ENCODE results near the gene INSM2.

The INSM2 gene

GRCh38 chr14:35535483-35536112, 1.6 kb downstream of the INSM2 start:
- no peak for DNase-seq (ENCODE audit: low read depth, low spot score)
- no peak overlapping the region for H3K4me3 ChIP-seq (ENCODE audit: low read length)

- DNase-seq (ENCODE audit: low read depth, low spot score) = no peak
- no peak overlapping the region for H3K4me3 ChIP-seq (ENCODE audit: low read length)
Measured at GRCh38 chr14:35539969-35540368, 6.0 kb downstream of the INSM2 start.

DNA sequence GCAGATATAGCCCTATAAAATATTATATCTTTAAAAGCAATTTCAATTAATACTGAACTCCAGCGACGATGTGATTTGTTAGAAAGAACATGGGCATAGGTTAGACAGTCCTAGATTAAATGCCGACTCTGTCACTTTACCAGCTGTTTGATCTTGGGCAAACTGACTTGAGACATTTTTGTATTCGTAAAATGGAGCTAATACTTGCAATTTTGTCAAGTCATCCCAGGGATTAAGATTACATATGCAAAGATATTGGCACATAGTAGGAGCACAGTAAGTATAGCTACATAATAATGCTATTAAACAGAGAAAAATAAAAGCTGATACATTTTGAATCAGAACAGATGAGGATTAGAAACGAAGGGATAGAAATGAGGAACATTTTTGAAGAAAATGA, 9.0 kb downstream of the INSM2 start:
- H3K4me3 ChIP-seq (ENCODE audit: low read length) = no peak overlapping the region
- DNase-seq (ENCODE audit: low read depth, low spot score) = no peak

DNA sequence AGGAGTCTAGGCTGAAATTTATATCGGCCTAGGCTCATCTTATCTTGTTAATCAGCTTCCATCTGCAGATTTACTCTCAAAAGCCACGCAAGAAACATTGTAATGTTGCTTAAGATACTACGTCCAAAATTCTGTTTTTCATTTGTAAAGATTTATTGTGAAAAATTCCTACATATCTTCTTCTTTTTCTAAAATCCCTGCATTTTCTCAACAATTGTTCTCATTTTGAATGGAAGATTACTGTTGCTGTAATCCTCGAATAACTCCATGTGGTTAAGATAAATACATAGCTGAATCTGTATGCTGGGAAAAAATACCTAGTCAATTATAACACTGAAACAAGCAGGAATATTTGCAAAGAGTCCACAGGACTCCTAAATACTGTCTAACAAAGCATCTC, 15.6 kb downstream of the INSM2 start:
- no peak overlapping the region for H3K4me3 ChIP-seq (ENCODE audit: low read length)
- DNase-seq (ENCODE audit: low read depth, low spot score) = no peak

- no peak for DNase-seq (ENCODE audit: low read depth, low spot score)
- H3K4me3 ChIP-seq (ENCODE audit: low read length) = no peak overlapping the region
Measured at GRCh38 chr14:35551081-35551480, 17.1 kb downstream of the INSM2 start.

- DNase-seq (ENCODE audit: low read depth, low spot score) = no peak
- H3K4me3 ChIP-seq (ENCODE audit: low read length) = no peak overlapping the region
Measured at GRCh38 chr14:35553808-35554207, 19.8 kb downstream of the INSM2 start.

GRCh38 chr14:35556548-35556947, 22.6 kb downstream of the INSM2 start:
- no peak overlapping the region for H3K4me3 ChIP-seq (ENCODE audit: low read length)
- DNase-seq (ENCODE audit: low read depth, low spot score) = no peak

GRCh38 chr14:35557221-35557747, 23.3 kb downstream of the INSM2 start:
- DNase-seq (ENCODE audit: low read depth, low spot score) = no peak
- no peak overlapping the region for H3K4me3 ChIP-seq (ENCODE audit: low read length)

GRCh38 chr14:35558680-35559079, 24.7 kb downstream of the INSM2 start:
- no peak overlapping the region for H3K4me3 ChIP-seq (ENCODE audit: low read length)
- no peak for DNase-seq (ENCODE audit: low read depth, low spot score)

GRCh38 chr14:35565871-35566464, 32.0 kb downstream of the INSM2 start:
- DNase-seq (ENCODE audit: low read depth, low spot score) = no peak
- no peak overlapping the region for H3K4me3 ChIP-seq (ENCODE audit: low read length)

DNA sequence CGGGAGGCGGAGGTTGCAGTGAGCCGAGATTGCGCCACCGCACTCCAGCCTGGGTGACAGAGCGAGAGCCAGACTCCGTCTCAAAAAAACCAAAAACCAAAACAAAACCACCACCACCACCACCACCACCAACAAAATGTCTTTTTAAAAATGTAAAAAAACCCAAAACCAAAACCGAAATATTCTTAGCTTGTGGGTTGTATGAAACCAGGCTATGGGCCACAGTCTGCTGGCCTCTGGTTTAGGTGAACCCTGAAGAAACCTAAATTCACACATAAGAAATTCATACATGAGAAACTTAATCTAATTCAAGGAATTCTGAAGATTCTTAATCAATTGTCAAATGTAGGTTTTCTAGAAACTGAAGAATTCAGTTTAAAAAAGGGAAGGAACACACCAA, 37.6 kb downstream of the INSM2 start:
- DNase-seq (ENCODE audit: low read depth, low spot score) = no peak
- H3K4me3 ChIP-seq (ENCODE audit: low read length) = no peak overlapping the region

GRCh38 chr14:35573911-35574310, 39.9 kb downstream of the INSM2 start:
- no peak overlapping the region for H3K4me3 ChIP-seq (ENCODE audit: low read length)
- DNase-seq (ENCODE audit: low read depth, low spot score) = no peak

DNA sequence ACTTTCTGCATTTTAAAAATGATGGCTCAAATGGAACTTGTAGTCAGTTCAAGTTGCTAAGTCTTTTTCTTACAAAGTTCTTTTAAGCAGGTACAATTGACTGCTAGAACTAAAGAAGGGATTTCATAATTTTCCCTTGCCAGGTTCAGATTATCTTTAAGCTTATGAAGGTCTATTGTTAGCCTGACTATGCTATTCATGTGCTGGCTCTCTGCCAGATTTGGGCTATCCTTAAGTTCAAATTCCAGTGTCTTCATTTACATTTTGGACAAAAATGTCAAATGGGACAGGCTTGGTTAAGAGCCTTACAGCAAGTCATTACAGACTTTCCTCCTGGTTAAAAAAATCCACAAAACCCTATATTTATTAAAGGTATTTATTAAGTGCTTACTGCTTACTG, 42.3 kb downstream of the INSM2 start:
- H3K4me3 ChIP-seq (ENCODE audit: low read length) = no peak overlapping the region
- DNase-seq (ENCODE audit: low read depth, low spot score) = no peak

GRCh38 chr14:35576856-35577255, 42.9 kb downstream of the INSM2 start:
- H3K4me3 ChIP-seq (ENCODE audit: low read length) = no peak overlapping the region
- DNase-seq (ENCODE audit: low read depth, low spot score) = no peak

DNA sequence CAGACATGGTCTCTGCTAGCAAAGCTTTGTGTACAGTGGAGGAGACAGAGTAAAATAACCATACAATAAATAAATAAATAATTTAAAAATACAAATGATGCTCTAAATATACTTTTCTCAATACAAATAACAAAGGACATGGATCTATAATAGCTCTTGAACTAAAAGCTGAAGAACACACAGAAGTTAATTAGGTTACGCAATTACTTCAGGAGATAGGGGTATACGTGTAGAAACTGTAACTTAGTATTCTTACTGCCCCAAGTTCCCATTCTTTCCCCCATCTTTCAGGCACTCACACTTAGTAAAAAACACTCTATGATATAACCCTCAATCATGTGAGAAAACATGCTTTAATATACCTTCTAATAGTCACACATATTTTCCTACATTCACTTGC, 44.2 kb downstream of the INSM2 start:
- no peak overlapping the region for H3K4me3 ChIP-seq (ENCODE audit: low read length)
- no peak for DNase-seq (ENCODE audit: low read depth, low spot score)

DNA sequence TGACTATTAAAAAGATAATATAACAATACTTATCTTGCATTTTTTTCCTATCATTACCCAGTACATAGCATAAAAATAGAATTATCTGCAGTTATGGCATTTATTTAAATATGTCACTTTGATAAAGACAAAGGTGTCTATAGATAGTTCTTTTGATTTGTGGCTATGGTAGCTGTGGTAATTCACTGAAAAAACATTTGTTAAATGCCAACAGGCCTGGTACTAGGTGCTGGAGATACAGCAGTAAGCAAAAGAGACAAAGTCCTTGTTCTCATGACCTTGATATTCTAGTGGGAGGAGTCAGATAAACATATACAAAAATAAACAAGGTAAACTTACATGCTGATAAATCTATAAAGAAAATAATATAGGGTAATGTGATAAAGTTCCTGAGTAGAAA, 44.7 kb downstream of the INSM2 start:
- no peak for DNase-seq (ENCODE audit: low read depth, low spot score)
- H3K4me3 ChIP-seq (ENCODE audit: low read length) = no peak overlapping the region

Data from Jurkat, Clone E6-1 (cell line).